SK-N-MC (cell line): ENCODE data around the gene ACSM5.
"Not testable (repeated sequence)": the region's sequence is repeated elsewhere in the genome, so short reads cannot be mapped to it uniquely, and the experiment has no call there.

Experiments used
- DNase-seq: peaks from one replicate; pipeline ENCODE4 v3.0.0-alpha.2; 2011; ENCODE audit warnings: low read depth, low spot score
- H3K27ac ChIP-seq: fragments of 200-600 bp; sonication (generic); 2 replicates; pipeline ENCODE4 v1.5.1; 2016; ENCODE audit warnings: mixed run types
- H3K36me3 ChIP-seq: fragments of 200-600 bp; sonication (generic); 2 replicates; pipeline ENCODE4 v1.6.1; 2017; ENCODE audit warnings: antibody characterized with exemption, low read length, mixed read lengths; ENCODE audit not compliant: insufficient read depth
- H3K4me3 ChIP-seq: fragments of 200-600 bp; sonication (generic); 2 replicates; pipeline ENCODE4 v1.5.1; 2016
- H3K9ac ChIP-seq: fragments of 200-600 bp; sonication (generic); 2 replicates; pipeline ENCODE4 v1.8.0; 2017; ENCODE audit warnings: mixed run types, mixed read lengths; ENCODE audit not compliant: insufficient read length
- H3K9me3 ChIP-seq: fragments of 200-600 bp; sonication (generic); 2 replicates; pipeline ENCODE4 v1.6.1; 2017; ENCODE audit warnings: low read depth, mild to moderate bottlenecking, antibody characterized with exemption, low read length, moderate library complexity, mixed read lengths
- EZH2 ChIP-seq: fragments of 200-600 bp; sonication (generic); IDR thresholded peaks from one replicate; pipeline ENCODE4 v1.6.1; 2017; ENCODE audit warnings: antibody characterized with exemption
- FOXP2 ChIP-seq: optimal IDR thresholded peaks from 2 replicates; pipeline ENCODE3; 2011; ENCODE audit warnings: mild to moderate bottlenecking, moderate library complexity; ENCODE audit not compliant: insufficient read depth; ENCODE audit errors: extremely low read length, control extremely low read depth
- POLR2AphosphoS5 ChIP-seq: IDR thresholded peaks from 2 replicates; pipeline ENCODE4 v1.6.1; 2012; ENCODE audit warnings: mild to moderate bottlenecking, low read depth, low read length, borderline replicate concordance

The ACSM5 gene

DNA sequence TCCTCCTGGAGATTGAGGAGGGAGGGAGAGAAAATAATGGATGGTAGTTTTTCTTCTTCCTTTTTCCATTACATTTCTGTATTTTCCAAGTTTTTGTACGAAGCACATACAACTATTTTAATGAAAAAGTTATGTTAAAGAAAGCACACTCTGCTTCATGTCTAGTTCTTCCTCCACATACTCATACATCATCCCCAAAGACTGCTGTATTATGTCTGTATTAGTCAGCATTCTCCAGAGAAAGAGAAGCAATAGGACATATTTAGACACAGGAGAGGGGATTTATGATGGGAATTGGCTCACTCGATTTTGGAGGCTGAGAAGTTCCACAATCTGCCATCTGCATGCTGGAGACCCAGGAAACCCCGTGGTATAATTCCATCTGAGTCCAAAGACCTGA is 31.9 kb downstream of the ACSM5 start:
- no peak overlapping the region for H3K27ac ChIP-seq
- H3K36me3 ChIP-seq = no peaks in the 10 kb centered on the region
- H3K9ac ChIP-seq = no peak overlapping the region
- no peak for DNase-seq
- no peaks in the 10 kb centered on the region for H3K9me3 ChIP-seq
- H3K4me3 ChIP-seq = no peak overlapping the region
- no peak for TF ChIP-seq POLR2AphosphoS5
- no peak for TF ChIP-seq EZH2
- TF ChIP-seq FOXP2 = no peak

DNA sequence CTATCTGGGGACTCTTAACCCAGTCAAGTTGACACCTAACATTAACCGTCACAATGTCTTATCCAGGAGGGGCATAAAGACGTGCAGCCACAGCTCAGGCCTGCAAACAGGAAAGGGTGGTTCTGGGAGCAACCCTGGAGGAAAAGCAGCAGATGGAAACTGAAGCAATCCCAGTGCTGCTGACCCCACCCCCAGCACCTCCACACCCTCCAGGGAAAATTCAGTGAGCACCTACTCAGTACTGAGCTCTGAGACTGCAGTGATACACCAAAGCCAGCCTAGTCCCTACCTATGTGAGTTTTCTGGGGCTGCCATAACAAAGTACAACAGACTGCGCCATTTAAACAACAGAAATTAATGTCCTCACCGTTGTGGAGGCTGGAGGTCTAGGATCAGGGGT is 32.5 kb downstream of the ACSM5 start:
- H3K9ac ChIP-seq, DNase-seq, H3K9me3 ChIP-seq, H3K36me3 ChIP-seq, H3K27ac ChIP-seq, H3K4me3 ChIP-seq: not testable (repeated sequence)

GRCh38 chr16:20446652-20447393 is 37.5 kb downstream of the ACSM5 start:
- not testable (repeated sequence) for H3K9ac ChIP-seq, H3K27ac ChIP-seq, H3K4me3 ChIP-seq, H3K36me3 ChIP-seq, DNase-seq, H3K9me3 ChIP-seq

GRCh38 chr16:20451364-20451763 is 42.0 kb downstream of the ACSM5 start, which contains the start of gene ACSM2A:
TSS of gene ACSM2A (plus strand) at chr16:20451521. CDS start at chr16:20460115, 8,594 bp downstream.
- not testable (repeated sequence) for H3K27ac ChIP-seq, H3K4me3 ChIP-seq, H3K36me3 ChIP-seq, DNase-seq, H3K9me3 ChIP-seq, H3K9ac ChIP-seq

DNA sequence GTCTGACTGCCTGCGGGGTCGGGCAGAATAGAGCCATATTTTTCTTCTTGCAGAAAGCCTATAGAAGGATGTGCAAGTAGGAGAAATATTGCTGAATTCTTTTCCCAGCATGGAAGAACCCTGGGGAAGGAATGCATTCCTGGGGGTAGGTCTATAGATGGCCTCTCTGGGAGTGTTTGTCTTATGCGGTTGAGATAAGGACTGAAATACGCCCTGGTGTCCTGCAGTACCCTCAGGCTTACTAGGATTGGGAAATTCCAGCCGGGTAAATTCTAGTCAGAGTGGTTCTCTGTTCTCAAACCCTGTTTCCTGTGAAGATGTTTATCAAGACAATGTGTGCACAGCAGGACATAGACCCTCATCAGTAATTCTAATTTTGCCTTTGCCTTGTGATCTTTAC is 44.3 kb downstream of the ACSM5 start:
- not testable (repeated sequence) for H3K27ac ChIP-seq, H3K9ac ChIP-seq, H3K9me3 ChIP-seq, H3K4me3 ChIP-seq, DNase-seq, H3K36me3 ChIP-seq

GRCh38 chr16:20459227-20459626 is 49.9 kb downstream of the ACSM5 start:
- H3K4me3 ChIP-seq, H3K36me3 ChIP-seq, DNase-seq, H3K9me3 ChIP-seq, H3K9ac ChIP-seq, H3K27ac ChIP-seq: not testable (repeated sequence)

GRCh38 chr16:20460313-20460712 is 51.0 kb downstream of the ACSM5 start:
- H3K9me3 ChIP-seq, H3K36me3 ChIP-seq, H3K27ac ChIP-seq, H3K4me3 ChIP-seq, H3K9ac ChIP-seq, DNase-seq: not testable (repeated sequence)

- H3K9ac ChIP-seq, DNase-seq, H3K9me3 ChIP-seq, H3K4me3 ChIP-seq, H3K27ac ChIP-seq, H3K36me3 ChIP-seq: not testable (repeated sequence)
These were observed 59.6 kb downstream of the ACSM5 start for GRCh38 chr16:20468954-20469353.

DNA sequence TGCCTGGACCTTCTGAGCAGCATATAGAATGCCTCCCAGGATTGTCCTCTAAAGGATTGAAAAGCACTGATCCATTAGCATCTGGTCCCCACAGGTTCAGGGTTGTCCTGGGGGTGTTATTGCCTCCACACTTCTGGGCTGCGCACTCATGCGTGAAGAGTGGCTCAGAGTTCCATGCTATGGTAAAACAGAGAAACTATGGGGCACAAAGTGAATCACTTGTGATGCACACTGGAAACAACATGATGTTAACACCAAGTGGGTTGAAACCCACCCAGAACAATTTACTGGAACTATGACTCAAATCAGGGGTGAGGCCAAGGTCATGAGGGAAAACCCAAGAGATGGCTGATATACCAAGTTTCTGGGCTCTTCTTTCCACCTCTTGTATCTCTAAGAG is 60.6 kb downstream of the ACSM5 start:
- not testable (repeated sequence) for H3K9ac ChIP-seq, H3K27ac ChIP-seq, H3K36me3 ChIP-seq, H3K4me3 ChIP-seq, H3K9me3 ChIP-seq, DNase-seq

- not testable (repeated sequence) for H3K4me3 ChIP-seq, H3K36me3 ChIP-seq, DNase-seq, H3K9ac ChIP-seq, H3K9me3 ChIP-seq, H3K27ac ChIP-seq
These were observed 61.4 kb downstream of the ACSM5 start for GRCh38 chr16:20470732-20471131.

DNA sequence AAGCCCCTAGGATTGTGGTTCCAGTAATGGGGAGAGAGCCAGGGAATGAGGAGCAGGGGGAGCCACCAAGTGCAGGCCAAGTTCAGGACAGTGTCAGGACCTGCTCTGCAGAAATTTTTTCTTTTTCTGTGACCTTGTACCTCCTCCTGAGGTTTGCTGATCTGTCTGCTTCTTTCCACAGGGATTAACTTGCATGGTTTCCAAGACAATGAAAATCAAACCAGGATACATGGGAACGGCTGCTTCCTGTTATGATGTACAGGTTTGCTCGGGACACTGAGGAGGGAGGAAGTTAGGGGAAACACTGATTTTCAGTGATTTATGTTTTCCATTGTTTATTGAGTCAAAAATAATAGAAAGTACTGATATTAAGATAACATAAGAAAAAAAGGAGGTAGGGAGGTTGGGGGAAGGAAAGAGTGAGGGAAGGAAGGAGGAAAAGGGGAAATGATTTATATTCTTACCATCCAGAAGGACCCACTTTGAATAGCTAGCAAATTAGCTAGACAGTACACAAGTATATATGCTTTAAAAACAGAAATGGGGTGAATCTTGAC is 67.9 kb downstream of the ACSM5 start:
- not testable (repeated sequence) for DNase-seq, H3K4me3 ChIP-seq, H3K9me3 ChIP-seq, H3K27ac ChIP-seq, H3K36me3 ChIP-seq, H3K9ac ChIP-seq

- H3K9me3 ChIP-seq, H3K4me3 ChIP-seq, H3K36me3 ChIP-seq, DNase-seq, H3K9ac ChIP-seq, H3K27ac ChIP-seq: not testable (repeated sequence)
These were observed 74.7 kb downstream of the ACSM5 start for GRCh38 chr16:20483989-20484388.
